ENCODE data around the gene POTEF.
A peak's percentile ranks its signal among the peaks of the same experiment; 100 is the strongest.
"Not testable (repeated sequence)": the region's sequence is repeated elsewhere in the genome, so short reads cannot be mapped to it uniquely, and the experiment has no call there.

The POTEF gene

DNA sequence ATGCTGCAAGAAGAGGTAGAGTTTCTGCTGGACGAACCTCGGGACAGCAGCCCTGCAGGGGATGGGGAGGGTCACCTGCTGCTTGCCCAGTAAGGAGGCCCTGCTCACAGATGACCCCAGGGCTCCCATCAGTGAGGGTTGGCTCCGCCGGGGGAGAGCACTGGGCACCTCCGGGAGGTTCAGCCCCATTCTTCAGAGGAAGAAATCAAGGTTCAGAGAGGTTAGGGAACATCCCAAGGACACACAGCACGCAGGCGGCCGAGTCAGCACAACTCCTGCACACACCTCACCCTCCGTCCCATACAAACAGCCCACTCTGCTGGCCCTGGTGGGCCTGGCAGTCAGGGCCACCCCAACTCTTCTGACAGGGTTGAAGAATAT, 27.6 kb upstream of the POTEF start:
- Histone ChIP-seq H3K9me3 (ENCODE audit: insufficient read depth, low read length, severe bottlenecking) (no peaks in the 10 kb centered on the region), H3K27ac (ENCODE audit: low read length) (no peak overlapping the region), H3K79me2 (ENCODE audit: insufficient read depth, low read length) (no peaks in the 10 kb centered on the region), H3K36me3 (ENCODE audit: insufficient read depth, low read length) (peaks cover 77% of the 10 kb centered on the region), H2AFZ (ENCODE audit: low read depth, low read length) (no peak overlapping the region), H3K4me3 (ENCODE audit: low read depth in 1 of 2, low read length in 2 of 2) (no peak overlapping the region), H3K9ac (ENCODE audit: low read depth, low read length) (no peak overlapping the region), H3K4me2 (ENCODE audit: insufficient read depth, low read length) (no peak overlapping the region), H3K4me1 (ENCODE audit: insufficient read depth, low read length) (no peaks in the 10 kb centered on the region), H4K20me1 (ENCODE audit: insufficient read depth, low read length) (peaks cover 17% of the 10 kb centered on the region; the same call in 1 of the 2 replicates), H3K27me3 (ENCODE audit: insufficient read depth, low read length, poor library complexity) (no peaks in the 10 kb centered on the region)
- TF ChIP-seq, protein P1, sequence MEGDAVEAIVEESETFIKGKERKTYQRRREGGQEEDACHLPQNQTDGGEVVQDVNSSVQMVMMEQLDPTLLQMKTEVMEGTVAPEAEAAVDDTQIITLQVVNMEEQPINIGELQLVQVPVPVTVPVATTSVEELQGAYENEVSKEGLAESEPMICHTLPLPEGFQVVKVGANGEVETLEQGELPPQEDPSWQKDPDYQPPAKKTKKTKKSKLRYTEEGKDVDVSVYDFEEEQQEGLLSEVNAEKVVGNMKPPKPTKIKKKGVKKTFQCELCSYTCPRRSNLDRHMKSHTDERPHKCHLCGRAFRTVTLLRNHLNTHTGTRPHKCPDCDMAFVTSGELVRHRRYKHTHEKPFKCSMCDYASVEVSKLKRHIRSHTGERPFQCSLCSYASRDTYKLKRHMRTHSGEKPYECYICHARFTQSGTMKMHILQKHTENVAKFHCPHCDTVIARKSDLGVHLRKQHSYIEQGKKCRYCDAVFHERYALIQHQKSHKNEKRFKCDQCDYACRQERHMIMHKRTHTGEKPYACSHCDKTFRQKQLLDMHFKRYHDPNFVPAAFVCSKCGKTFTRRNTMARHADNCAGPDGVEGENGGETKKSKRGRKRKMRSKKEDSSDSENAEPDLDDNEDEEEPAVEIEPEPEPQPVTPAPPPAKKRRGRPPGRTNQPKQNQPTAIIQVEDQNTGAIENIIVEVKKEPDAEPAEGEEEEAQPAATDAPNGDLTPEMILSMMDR (IDR thresholded peaks at IDR 0.05; ENCODE audit: borderline replicate concordance, extremely low read depth, low read length, poor library complexity, severe bottlenecking): no peak
- TF ChIP-seq EZH2 (IDR thresholded peaks at IDR 0.05; ENCODE audit: borderline replicate concordance, low read depth, low read length, severe bottlenecking): no peak
- ATAC-seq (ENCODE audit: insufficient read depth, low read depth) (no peak), DNase-seq (no peak)

DNA sequence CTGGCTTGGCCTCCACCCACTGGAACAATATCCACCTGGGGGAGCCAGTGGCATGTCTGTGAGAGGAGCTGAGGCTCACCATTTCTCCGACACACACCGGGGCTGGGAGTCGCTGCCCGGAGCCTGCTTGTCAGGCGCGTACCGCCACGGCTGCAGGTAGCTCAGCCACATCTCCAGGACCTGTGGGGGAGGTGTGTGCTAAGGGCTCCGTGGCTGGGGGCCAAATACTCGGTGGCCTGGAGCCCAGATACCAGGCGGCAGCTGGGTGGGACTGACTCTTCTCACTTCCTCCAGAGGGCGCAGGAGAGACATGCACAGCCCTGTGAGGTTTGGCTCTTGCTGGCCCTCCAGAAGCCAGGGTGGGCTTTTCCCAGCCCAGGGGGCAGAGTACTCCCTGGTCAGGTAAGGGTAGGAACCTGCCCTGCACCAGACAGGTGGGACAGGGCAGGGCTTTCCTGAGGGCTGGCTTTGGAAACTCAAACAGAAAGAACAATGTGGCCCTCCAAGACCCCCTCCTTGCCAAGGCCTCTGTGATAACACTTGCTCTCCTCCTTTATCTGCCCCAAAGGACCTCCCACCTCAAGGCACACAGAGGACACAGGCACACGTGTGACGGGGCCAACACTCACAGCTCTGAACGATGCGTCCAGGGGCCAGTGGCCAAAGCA, 27.1 kb upstream of the POTEF start:
- not testable (repeated sequence) for H3K4me3 ChIP-seq (ENCODE audit: low read depth in 1 of 2, low read length in 2 of 2); H2AFZ ChIP-seq (ENCODE audit: low read depth, low read length); H3K27me3 ChIP-seq (ENCODE audit: insufficient read depth, low read length, poor library complexity); H3K9ac ChIP-seq (ENCODE audit: low read depth, low read length); H3K79me2 ChIP-seq (ENCODE audit: insufficient read depth, low read length); H3K27ac ChIP-seq (ENCODE audit: low read length); H3K4me2 ChIP-seq (ENCODE audit: insufficient read depth, low read length); H3K9me3 ChIP-seq (ENCODE audit: insufficient read depth, low read length, severe bottlenecking); H3K4me1 ChIP-seq (ENCODE audit: insufficient read depth, low read length)
- Histone ChIP-seq H3K36me3 (ENCODE audit: insufficient read depth, low read length) (peaks cover 76% of the 10 kb centered on the region), H4K20me1 (ENCODE audit: insufficient read depth, low read length) (peaks cover 17% of the 10 kb centered on the region; the same call in 1 of the 2 replicates)
- DNase-seq: peak; percentile 35
- ATAC-seq (ENCODE audit: insufficient read depth, low read depth): peak; percentile 64
- TF ChIP-seq, protein P1 (IDR thresholded peaks at IDR 0.05; ENCODE audit: borderline replicate concordance, extremely low read depth, low read length, poor library complexity, severe bottlenecking): peak; percentile 56

DNA sequence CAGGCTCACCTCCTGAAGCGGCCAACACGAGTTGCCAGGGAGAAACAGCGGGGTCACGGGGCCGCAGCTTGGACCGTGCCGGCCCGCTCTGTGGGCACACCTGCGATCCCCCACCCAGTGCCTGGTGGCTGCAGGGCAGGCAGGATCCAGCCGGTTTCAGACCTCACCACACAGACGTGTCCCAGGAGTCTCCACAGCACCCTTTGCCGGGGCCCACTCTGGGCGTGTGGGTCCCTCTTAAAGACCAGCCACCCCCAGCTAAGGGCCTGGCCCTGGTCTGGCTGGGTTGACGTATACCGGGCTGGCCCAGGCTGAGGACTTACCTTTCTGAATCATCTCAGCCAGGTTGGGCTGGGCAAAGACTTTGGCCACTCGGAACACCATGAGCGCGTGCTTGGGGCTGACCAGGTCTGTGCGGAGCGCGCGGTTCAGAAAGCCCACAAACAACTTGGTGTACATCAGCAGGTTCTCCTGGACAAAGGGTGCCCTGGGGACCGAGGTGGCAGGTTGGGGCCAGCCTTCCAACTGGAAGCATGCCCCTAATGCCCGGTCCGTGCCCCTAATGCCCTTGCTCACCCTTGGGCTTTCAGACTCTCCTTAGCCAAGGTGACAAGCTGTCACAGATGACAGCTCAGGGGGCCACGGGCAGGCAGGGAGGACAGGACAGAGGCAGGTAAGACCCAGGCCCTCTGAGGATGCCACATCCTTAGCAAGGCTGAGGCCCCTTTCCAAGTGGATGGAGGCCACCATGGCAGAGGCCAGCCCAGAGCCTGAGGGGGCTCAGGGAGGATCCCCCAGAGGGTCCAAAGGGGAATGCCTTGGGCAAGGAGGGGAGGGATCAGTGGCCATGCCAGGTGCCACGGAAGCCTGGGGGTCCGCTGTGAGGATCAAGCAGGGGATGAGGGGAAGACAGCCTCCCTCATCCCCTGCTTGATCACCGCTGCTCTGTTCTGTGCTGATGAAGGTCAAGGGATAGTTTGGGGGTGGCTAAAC, 26.0 kb upstream of the POTEF start:
- DNase-seq (no peak), ATAC-seq (ENCODE audit: insufficient read depth, low read depth) (no peak)
- H3K27me3 ChIP-seq (ENCODE audit: insufficient read depth, low read length, poor library complexity): no peaks in the 10 kb centered on the region
- no peak overlapping the region for H3K27ac ChIP-seq (ENCODE audit: low read length)
- H4K20me1 ChIP-seq (ENCODE audit: insufficient read depth, low read length): peaks cover 17% of the 10 kb centered on the region; the same call in 1 of the 2 replicates
- no peak overlapping the region for H3K4me2 ChIP-seq (ENCODE audit: insufficient read depth, low read length)
- H3K9ac ChIP-seq (ENCODE audit: low read depth, low read length): no peak overlapping the region
- no peak for TF ChIP-seq EZH2 (IDR thresholded peaks at IDR 0.05; ENCODE audit: borderline replicate concordance, low read depth, low read length, severe bottlenecking)
- TF ChIP-seq, protein P1 (IDR thresholded peaks at IDR 0.05; ENCODE audit: borderline replicate concordance, extremely low read depth, low read length, poor library complexity, severe bottlenecking): no peak
- H3K36me3 ChIP-seq (ENCODE audit: insufficient read depth, low read length): peaks cover 77% of the 10 kb centered on the region
- H3K9me3 ChIP-seq (ENCODE audit: insufficient read depth, low read length, severe bottlenecking): no peaks in the 10 kb centered on the region
- H3K79me2 ChIP-seq (ENCODE audit: insufficient read depth, low read length): no peaks in the 10 kb centered on the region
- H3K4me1 ChIP-seq (ENCODE audit: insufficient read depth, low read length): no peaks in the 10 kb centered on the region
- no peak overlapping the region for H3K4me3 ChIP-seq (ENCODE audit: low read depth in 1 of 2, low read length in 2 of 2)
- no peak overlapping the region for H2AFZ ChIP-seq (ENCODE audit: low read depth, low read length)

DNA sequence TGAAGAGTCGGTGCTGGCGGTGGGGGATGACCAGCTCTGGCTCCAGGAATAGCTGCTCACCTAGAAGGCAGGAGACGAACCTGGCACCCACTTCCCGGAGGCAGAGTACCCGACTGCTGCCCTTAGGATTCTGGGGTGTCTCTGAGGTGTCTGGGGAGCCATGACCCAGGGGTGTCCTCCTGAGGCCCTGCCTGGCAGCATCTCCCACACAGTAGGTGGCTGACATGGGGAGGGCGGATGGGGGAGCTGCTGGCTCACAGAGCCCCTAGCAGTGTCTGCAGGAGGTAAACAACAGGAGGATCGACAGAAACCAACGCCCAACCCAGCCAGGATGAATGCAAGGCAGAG, 25.4 kb upstream of the POTEF start:
- not testable (repeated sequence) for H3K79me2 ChIP-seq (ENCODE audit: insufficient read depth, low read length); H3K27me3 ChIP-seq (ENCODE audit: insufficient read depth, low read length, poor library complexity); H3K9ac ChIP-seq (ENCODE audit: low read depth, low read length); H3K4me3 ChIP-seq (ENCODE audit: low read depth in 1 of 2, low read length in 2 of 2); H2AFZ ChIP-seq (ENCODE audit: low read depth, low read length); H3K4me2 ChIP-seq (ENCODE audit: insufficient read depth, low read length); H3K9me3 ChIP-seq (ENCODE audit: insufficient read depth, low read length, severe bottlenecking); H3K27ac ChIP-seq (ENCODE audit: low read length); H3K4me1 ChIP-seq (ENCODE audit: insufficient read depth, low read length); DNase-seq; ATAC-seq (ENCODE audit: insufficient read depth, low read depth)
- H4K20me1 ChIP-seq (ENCODE audit: insufficient read depth, low read length): peaks cover 12% of the 10 kb centered on the region; the same call in 1 of the 2 replicates
- H3K36me3 ChIP-seq (ENCODE audit: insufficient read depth, low read length): peaks cover 71% of the 10 kb centered on the region

DNA sequence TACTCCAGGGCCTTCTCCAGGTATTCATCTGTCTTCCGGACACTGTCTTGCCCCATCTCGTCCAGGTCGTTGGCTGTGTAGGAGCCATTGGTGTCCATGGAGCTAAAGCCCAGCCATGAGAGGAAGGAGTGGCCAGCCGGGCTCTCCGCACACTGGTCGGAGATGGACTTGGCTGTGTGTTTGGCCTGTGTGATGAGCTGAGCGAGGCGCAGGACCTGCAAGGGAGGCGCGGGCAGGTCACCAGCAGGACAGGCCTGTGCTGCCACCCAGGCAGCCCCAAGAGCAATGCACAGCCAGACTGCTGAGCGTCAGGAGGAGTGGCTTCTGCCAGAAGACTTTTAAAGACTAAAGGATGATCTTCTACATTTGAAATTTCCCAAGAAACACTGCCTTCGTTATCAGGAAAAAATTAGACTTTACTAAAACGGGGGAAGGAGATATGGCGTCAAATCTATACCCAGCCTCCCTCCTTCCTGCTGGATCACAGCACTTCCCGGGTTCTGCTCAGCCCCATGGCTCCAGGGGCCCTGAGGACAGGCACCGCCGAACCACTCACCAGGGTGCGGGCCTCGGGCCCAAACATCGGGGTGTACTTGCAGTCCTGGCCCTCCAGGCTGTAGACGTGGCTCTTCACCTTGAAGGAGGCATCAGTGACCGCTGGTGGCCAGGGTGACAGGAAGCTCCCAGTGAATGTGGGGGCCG, 24.9 kb upstream of the POTEF start:
- H4K20me1 ChIP-seq (ENCODE audit: insufficient read depth, low read length): peaks cover 11% of the 10 kb centered on the region; the same call in 1 of the 2 replicates
- ATAC-seq (ENCODE audit: insufficient read depth, low read depth); H3K9ac ChIP-seq (ENCODE audit: low read depth, low read length); H3K4me3 ChIP-seq (ENCODE audit: low read depth in 1 of 2, low read length in 2 of 2); H3K4me1 ChIP-seq (ENCODE audit: insufficient read depth, low read length); H3K4me2 ChIP-seq (ENCODE audit: insufficient read depth, low read length); H3K79me2 ChIP-seq (ENCODE audit: insufficient read depth, low read length); DNase-seq; H3K27me3 ChIP-seq (ENCODE audit: insufficient read depth, low read length, poor library complexity); H3K9me3 ChIP-seq (ENCODE audit: insufficient read depth, low read length, severe bottlenecking); H3K27ac ChIP-seq (ENCODE audit: low read length); H2AFZ ChIP-seq (ENCODE audit: low read depth, low read length): not testable (repeated sequence)
- peaks cover 66% of the 10 kb centered on the region for H3K36me3 ChIP-seq (ENCODE audit: insufficient read depth, low read length)

Data from DND-41 (cell line).